ENCODE results near the gene SORCS1.

SORCS1 gene

GRCh38 chr10:106999118-106999707 lies 165.3 kb downstream of the SORCS1 start:
- Histone ChIP-seq H3F3A (ENCODE audit: insufficient read depth, low read length) (no peaks in the 10 kb centered on the region), H4K20me1 (ENCODE audit: insufficient read depth, low read length) (no peaks in the 10 kb centered on the region), H3K4me3 (ENCODE audit: low read depth, low read length, poor library complexity, severe bottlenecking) (no peak overlapping the region), H2AFZ (ENCODE audit: low read length) (no peak overlapping the region), H3K36me3 (ENCODE audit: insufficient read depth, low read length) (no peaks in the 10 kb centered on the region), H3K27me3 (ENCODE audit: insufficient read depth, low read length) (no peaks in the 10 kb centered on the region), H3K27ac (ENCODE audit: low read depth, low read length, poor library complexity, severe bottlenecking) (no peak overlapping the region), H3K9ac (ENCODE audit: low read length) (no peak overlapping the region), H3K9me3 (ENCODE audit: low read length) (no peaks in the 10 kb centered on the region), H3K9me2 (ENCODE audit: low read depth, low read length) (no peaks in the 10 kb centered on the region), H3K79me2 (ENCODE audit: insufficient read depth, low read length) (no peaks in the 10 kb centered on the region), H3K4me1 (ENCODE audit: insufficient read depth, low read length, severe bottlenecking) (no peaks in the 10 kb centered on the region), H3K4me2 (ENCODE audit: low read length) (no peak overlapping the region)
- TF ChIP-seq CTCF (IDR thresholded peaks at IDR 0.05; ENCODE audit: low read length) (no peak), EZH2 (IDR thresholded peaks at IDR 0.05; ENCODE audit: borderline replicate concordance, low read length) (no peak)

- H3K9me3 ChIP-seq (ENCODE audit: low read length): no peaks in the 10 kb centered on the region
These were observed 166.8 kb downstream of the SORCS1 start for GRCh38 chr10:106997721-106998120.

GRCh38 chr10:106996510-106996909 lies 168.0 kb downstream of the SORCS1 start:
- H3K36me3 ChIP-seq (ENCODE audit: insufficient read depth, low read length): no peaks in the 10 kb centered on the region
- H3K27me3 ChIP-seq (ENCODE audit: insufficient read depth, low read length): no peaks in the 10 kb centered on the region
- H2AFZ ChIP-seq (ENCODE audit: low read length): no peak overlapping the region
- H3K4me1 ChIP-seq (ENCODE audit: insufficient read depth, low read length, severe bottlenecking): no peaks in the 10 kb centered on the region
- H3K27ac ChIP-seq (ENCODE audit: low read depth, low read length, poor library complexity, severe bottlenecking): no peak overlapping the region
- H3K79me2 ChIP-seq (ENCODE audit: insufficient read depth, low read length): no peaks in the 10 kb centered on the region
- H4K20me1 ChIP-seq (ENCODE audit: insufficient read depth, low read length): no peaks in the 10 kb centered on the region
- TF ChIP-seq EZH2 (IDR thresholded peaks at IDR 0.05; ENCODE audit: borderline replicate concordance, low read length): no peak
- no peak overlapping the region for H3K4me2 ChIP-seq (ENCODE audit: low read length)
- no peaks in the 10 kb centered on the region for H3K9me2 ChIP-seq (ENCODE audit: low read depth, low read length)
- H3K9ac ChIP-seq (ENCODE audit: low read length): no peak overlapping the region
- no peak overlapping the region for H3K4me3 ChIP-seq (ENCODE audit: low read depth, low read length, poor library complexity, severe bottlenecking)
- H3F3A ChIP-seq (ENCODE audit: insufficient read depth, low read length): no peaks in the 10 kb centered on the region
- H3K9me3 ChIP-seq (ENCODE audit: low read length): no peaks in the 10 kb centered on the region

More at GRCh38 chr10:106997721-106998120, 166.8 kb downstream of the SORCS1 start:
- no peaks in the 10 kb centered on the region for H3F3A ChIP-seq (ENCODE audit: insufficient read depth, low read length)
- H3K4me2 ChIP-seq (ENCODE audit: low read length): no peak overlapping the region
- no peaks in the 10 kb centered on the region for H3K9me2 ChIP-seq (ENCODE audit: low read depth, low read length)
- H3K36me3 ChIP-seq (ENCODE audit: insufficient read depth, low read length): no peaks in the 10 kb centered on the region
- H3K79me2 ChIP-seq (ENCODE audit: insufficient read depth, low read length): no peaks in the 10 kb centered on the region
- H4K20me1 ChIP-seq (ENCODE audit: insufficient read depth, low read length): no peaks in the 10 kb centered on the region
- H3K4me1 ChIP-seq (ENCODE audit: insufficient read depth, low read length, severe bottlenecking): no peaks in the 10 kb centered on the region
- no peaks in the 10 kb centered on the region for H3K27me3 ChIP-seq (ENCODE audit: insufficient read depth, low read length)
- H3K9ac ChIP-seq (ENCODE audit: low read length): no peak overlapping the region
- H3K4me3 ChIP-seq (ENCODE audit: low read depth, low read length, poor library complexity, severe bottlenecking): no peak overlapping the region
- TF ChIP-seq CTCF (IDR thresholded peaks at IDR 0.05; ENCODE audit: low read length) (no peak), EZH2 (IDR thresholded peaks at IDR 0.05; ENCODE audit: borderline replicate concordance, low read length) (no peak)
- no peak overlapping the region for H2AFZ ChIP-seq (ENCODE audit: low read length)
- no peak overlapping the region for H3K27ac ChIP-seq (ENCODE audit: low read depth, low read length, poor library complexity, severe bottlenecking)

GRCh38 chr10:106992055-106992454 lies 172.5 kb downstream of the SORCS1 start:
- Histone ChIP-seq H3K9me3 (ENCODE audit: low read length) (no peaks in the 10 kb centered on the region), H2AFZ (ENCODE audit: low read length) (no peak overlapping the region), H3K4me1 (ENCODE audit: insufficient read depth, low read length, severe bottlenecking) (no peaks in the 10 kb centered on the region), H4K20me1 (ENCODE audit: insufficient read depth, low read length) (no peaks in the 10 kb centered on the region), H3K27ac (ENCODE audit: low read depth, low read length, poor library complexity, severe bottlenecking) (no peak overlapping the region), H3K27me3 (ENCODE audit: insufficient read depth, low read length) (no peaks in the 10 kb centered on the region), H3F3A (ENCODE audit: insufficient read depth, low read length) (no peaks in the 10 kb centered on the region), H3K4me2 (ENCODE audit: low read length) (no peak overlapping the region), H3K4me3 (ENCODE audit: low read depth, low read length, poor library complexity, severe bottlenecking) (no peak overlapping the region), H3K36me3 (ENCODE audit: insufficient read depth, low read length) (no peaks in the 10 kb centered on the region), H3K9ac (ENCODE audit: low read length) (no peak overlapping the region), H3K79me2 (ENCODE audit: insufficient read depth, low read length) (no peaks in the 10 kb centered on the region), H3K9me2 (ENCODE audit: low read depth, low read length) (no peaks in the 10 kb centered on the region)
- TF ChIP-seq EZH2 (IDR thresholded peaks at IDR 0.05; ENCODE audit: borderline replicate concordance, low read length) (no peak), CTCF (IDR thresholded peaks at IDR 0.05; ENCODE audit: low read length) (no peak)
